ENCODE results near the gene THBS1.
A peak's percentile ranks its signal among the peaks of the same experiment; 100 is the strongest.

Gene THBS1

DNA sequence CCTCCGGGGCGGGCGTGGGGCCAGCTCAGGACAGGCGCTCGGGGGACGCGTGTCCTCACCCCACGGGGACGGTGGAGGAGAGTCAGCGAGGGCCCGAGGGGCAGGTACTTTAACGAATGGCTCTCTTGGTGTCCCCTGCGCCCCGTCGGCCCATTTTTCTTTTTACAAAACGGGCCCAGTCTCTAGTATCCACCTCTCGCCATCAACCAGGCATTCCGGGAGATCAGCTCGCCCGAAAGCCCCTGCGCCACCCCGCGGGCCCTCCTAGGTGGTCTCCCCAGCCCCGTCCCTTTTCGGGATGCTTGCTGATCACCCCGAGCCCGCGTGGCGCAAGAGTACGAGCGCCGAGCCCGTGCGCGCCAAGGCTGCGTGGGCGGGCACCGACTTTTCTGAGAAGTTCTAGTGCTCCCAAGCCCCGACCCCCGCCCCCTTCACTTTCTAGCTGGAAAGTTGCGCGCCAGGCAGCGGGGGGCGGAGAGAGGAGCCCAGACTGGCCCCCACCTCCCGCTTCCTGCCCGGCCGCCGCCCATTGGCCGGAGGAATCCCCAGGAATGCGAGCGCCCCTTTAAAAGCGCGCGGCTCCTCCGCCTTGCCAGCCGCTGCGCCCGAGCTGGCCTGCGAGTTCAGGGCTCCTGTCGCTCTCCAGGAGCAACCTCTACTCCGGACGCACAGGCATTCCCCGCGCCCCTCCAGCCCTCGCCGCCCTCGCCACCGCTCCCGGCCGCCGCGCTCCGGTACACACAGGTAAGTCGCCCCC is at the start of gene THBS1:
Gene THBS1 (plus strand): TSS at position 595 of the 757 bp plus-strand sequence. CDS start 779 bp downstream, outside the sequence.
- peak; percentile 63 to 80 (median 70) for DNase-seq

DNA sequence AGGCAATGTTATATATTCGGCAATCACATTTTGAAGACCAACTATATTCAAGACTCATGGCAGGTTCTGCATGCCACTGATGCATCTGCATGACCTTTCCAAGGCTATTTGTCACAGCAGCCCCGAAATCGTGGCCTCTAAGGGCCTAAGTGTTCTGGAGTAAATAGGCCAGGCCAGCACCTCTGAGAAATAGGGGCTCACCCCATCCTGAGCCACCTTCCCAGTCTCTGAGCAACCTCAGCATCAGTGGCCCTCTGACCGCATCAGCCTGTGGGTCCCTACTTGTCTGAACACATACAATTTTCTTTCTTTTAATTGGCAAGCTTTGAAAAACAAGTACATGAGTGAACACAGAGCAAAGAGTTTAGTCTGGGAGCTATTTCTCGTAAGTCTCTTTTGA is 45.9 kb upstream of the THBS1 start:
- DNase-seq: no peak

DNA sequence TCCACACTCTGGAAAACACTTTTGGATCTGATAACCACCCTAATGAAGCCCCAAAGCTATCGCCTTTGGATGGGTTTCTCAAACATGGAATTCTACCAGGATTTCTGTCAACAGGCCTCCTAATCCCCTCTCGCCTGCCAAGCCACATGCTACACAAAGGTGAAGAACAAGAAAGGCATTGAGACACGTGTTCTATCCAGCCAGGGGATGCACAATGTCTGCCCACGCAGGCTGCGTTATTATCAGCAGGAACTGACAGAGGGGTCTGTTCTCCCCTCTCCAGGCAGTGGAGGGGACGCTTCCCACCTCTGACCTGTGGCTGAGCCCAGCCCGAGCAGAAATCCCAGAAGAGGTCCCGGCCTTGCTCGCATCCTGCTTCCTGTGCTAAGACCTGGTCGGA is 45.4 kb upstream of the THBS1 start:
- DNase-seq: no peak

DNA sequence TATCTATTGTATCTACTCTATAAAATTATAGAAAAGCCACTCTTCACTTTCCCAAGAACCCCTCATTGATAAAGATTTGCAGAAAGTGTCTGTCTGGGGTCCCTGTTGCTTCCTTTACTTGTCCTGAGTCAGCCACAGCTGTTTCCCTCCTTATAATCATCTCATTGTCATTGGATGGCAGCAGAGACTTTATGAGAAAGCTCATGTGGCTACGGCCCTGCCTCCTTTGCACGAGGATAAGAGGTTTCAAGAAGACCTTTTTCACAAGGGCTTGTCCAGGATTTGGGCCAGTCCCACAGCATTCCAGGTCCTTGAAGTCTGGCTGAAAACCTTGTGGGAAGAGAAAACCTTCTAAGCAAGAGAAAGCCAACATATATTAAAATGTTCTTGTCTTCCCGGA is 41.9 kb upstream of the THBS1 start:
- DNase-seq: no peak

DNA sequence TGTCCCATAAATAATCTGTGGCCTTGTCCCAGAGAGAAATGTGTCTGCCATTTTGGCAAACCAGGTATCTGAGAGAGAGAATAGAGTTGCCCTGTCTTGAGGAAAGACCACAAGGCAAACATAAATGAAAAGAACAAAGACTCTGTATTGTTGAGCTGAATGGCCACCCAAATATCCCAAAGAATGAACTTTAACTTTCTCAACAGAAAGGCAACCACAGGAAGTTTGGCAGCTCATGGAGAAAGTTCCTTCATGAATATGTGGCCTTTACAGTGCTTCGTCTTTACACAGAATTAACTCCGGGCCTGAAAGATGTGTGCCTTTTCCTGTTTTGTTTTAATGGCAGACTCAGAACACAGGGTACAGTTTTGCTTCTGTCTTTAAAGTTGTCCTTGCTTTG is 41.4 kb upstream of the THBS1 start:
- no peak for DNase-seq

DNA sequence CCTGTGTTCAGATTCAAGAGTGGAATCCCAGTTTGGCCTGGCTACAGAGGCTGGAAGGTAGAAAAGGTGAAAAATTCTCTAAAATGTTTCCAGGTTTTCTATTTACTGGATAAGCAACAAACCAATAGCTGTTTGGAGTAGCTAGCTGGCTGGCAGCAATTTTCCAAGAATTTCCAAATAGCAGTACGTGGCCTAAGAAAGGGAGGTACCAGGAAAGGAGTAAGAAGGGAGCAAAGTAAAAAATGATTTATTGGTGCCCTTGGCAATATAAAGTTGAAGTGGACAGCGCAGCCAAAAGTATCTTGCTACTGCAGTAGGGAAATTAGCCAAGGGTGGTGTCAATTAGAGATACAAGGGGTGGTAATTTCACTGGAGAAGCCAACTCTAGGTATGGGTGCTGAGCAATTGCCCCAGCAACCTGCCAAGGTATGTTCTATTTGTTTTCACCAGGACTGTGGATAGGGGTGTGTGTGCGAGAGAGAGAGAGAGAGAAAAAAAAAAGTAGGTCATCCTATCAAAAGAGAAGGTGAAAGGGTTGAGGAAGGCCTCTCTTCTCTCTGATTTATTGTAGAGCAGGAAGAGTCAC is 40.8 kb upstream of the THBS1 start:
- DNase-seq: no peak

DNA sequence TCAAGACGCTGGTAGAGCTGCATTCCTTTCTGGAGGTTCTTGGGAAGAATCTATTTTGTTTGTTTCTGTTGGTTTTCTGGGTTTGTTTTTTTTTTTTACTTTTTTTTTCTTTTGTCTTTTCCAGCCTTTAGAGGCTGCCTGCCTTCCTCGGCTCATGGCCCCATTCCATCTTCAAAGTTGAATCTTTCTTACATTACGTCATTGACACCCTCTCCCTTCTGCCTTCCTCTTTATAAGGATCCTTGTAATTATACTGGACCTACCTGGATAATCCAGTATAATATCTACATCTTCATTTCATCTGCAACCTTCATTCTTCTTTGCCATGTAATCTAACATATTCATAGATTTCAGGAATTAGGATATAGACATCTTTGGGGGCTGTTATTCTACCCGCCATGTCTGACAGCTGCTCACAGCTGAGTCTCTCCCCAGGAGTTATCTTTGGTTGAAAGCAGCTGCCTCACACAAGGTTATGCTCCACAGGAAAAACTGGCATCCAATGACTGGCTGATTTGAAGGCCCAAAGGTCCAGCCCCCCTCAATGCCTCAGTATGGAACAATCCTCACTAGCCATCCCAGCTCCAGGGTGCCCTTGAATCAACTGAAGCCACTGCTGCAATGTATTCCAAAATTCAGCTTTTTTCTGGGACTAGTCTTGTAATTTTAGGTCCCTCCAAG is 38.4 kb upstream of the THBS1 start:
- no peak for DNase-seq

DNA sequence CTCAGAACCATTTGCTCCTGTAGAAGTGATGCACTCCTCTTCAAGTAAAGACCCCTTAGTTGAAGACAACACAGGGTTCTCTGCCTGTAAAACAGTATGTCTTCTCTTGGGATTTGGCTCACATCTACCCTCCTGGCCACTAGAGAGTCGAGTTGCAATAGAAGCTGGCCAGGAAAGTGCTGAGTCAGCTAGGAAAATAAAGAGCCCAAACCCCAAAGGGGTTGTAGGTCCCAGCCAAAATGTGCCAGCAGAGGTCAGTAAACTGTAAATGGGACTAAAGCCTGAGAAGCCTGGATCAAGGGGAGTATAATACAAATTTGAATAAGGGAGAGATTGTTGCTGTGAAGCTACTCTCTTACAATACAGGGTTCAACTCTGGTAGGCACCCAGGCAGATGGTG is 37.2 kb upstream of the THBS1 start:
- DNase-seq: no peak

DNA sequence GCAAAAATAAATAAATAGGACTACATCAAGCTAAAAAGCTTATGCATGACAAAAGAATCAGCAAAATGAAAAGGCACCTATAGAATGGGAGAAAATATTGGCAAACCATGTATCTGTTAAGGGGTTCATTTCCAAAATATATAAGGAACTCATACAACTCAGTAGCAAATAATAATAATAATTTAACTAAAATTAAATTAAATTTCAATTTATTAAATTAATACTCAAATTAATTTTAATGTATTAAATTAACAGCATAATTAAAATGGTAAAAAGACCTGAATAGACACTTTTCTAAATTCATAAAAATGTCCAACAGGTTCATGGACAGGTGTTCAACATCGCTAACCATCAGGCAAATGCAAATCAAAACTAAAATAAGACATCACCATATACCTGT is 34.0 kb upstream of the THBS1 start:
- DNase-seq: no peak

DNA sequence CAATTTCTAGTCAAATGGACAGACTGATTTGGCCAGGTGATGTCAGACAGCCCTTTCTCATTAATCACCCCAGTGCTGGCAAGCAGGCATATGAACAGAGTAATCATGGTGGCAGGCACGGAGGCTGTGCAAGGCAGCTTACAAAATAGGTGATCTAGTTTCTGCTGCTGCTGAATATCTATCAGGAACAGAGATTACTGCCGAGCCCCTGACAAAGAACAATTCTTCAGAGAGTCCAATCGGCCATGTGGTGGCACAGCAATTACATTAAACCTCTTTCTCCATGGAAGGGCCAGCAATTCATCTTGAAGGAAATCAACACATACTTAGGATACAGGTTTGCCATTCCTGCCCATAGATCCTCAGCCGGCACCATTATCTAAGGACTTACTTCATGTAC is 32.3 kb upstream of the THBS1 start:
- no peak for DNase-seq

DNA sequence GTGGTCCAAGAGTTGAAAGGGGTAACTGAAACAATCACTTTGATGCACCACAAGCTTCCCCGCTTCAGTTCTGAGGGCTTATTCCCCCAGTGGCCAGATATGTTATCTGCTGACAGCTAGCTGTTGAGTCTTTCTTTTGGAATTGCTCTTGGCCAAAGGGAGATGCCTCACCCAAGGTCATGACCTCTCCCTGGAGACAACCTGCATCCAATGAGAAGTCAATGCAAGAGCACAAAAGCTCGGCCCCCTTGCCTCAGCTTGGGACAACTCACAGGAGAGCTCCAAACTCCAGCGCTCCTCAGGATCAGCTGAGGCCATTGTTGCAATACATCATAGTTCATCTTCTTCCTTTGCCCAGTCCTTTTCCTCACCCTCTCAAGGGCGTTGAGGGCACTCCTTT is 31.0 kb upstream of the THBS1 start:
- no peak for DNase-seq

DNA sequence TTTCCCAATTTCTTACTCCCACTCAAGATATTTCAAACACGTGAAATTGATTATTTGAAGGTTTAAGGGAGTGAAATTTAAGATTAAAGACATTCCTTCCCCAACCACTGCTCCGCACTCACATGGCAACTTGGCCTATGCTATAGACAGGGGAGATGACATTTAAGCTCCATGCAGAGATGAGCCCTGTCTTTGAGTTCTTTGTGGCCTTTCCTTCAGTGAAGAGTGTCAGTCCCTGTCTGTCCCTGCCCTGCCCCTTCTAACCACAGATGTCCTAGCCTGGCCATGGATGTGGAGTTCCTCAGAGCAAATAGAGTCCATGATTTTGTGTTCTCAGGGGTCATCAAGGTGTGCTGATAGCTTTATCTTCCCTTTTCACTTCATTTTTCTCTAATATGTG is 29.4 kb upstream of the THBS1 start:
- no peak for DNase-seq

DNA sequence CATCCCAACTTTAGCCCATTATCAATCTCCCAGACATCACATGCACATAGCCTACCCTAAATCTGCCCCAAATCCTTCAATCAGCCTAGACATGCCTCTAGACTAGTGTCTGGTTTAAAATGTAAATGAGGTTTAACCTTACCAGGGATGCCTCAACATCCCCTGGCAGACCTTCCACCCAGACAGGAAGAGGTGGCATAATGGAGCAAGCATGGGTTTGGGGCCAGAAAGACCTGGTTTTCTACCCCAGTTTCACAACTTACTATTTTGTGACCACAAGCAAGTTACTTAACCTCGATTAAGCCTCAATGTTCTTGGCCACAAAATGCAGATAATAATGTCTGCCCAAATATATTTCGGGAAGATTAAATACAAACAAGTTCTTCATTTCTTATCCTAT is 28.3 kb upstream of the THBS1 start:
- DNase-seq: no peak

DNA sequence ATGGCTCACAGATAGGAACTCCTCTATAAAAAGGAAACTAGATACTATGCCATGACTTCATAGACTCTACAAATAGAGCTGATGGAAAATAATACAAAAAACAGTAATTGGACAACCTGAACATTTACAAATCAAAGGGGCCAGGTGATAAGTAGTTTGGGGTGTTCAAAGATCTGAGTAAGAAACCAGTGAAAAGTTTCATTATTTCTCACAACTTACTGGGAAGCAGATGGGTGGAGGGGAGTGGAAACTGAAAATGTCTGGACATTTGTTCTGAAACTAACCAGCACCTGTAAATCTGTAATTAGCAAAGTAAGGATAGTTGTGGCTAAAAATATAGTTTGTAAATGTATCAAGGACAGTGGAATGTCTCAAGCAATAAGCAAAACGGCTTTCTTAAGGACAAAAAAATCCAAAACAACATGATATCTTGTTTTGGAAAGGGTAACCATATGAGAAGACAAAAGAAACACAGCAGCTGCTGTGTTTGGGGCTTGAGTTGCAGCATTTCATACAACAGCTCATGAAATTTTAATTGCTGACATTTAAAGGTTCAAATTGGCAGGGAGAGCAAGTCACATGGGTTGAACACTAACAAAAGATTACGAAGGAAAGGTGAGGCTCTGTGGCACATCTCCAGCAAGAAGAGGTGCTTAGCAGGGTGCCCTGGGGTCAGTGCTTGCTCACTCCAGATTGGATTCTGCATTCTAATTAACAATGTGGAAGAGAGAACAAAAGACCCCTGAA is 26.8 kb upstream of the THBS1 start:
- no peak for DNase-seq

DNA sequence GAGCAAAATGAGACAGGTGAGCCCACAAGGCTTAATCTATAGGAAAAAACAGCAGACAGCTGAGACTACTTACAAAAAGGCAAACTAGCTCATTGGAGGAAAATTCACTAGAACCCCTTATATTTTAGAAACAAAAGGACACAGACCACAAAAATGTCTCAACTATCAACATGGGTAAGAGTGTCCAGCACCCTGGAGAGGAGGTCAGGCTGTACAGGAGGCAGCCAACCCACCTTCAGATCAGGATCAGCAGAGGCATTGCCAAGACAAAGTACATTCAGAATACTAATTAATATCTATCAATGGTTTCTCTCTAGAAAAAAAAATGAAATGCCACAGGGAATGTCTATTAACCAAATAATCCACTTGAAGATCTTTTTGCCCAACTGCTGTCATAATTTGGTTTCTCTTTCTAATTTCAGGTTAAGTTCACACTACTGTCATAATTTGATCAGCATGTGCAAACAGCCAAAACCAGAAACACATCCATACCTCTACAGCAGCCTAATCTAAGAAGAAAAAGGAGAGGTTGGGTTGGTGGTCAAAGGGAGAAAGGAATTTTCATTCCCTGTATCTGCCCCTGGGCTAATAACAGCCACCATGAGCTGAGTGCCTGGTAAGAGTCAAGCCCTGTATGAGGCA is 26.0 kb upstream of the THBS1 start:
- no peak for DNase-seq

DNA sequence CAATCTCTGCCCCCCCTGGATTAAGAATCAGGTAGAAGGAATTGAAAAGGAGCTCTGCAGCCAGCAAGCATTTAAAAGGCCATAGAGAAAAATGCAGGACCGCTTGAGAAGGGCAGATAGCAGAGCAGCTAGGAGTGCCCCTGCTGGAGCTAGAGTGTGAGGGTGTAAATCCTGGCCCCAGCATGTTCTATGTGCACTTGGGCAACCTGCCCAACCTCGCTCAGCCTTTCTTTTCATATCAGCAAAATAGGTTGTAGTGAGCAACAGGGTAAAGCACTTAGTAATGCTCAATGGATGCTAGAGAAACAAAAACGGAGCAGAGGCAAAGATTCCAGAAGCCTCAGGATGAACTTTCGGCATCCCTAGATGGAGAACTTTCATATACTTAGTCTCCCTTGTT is 25.0 kb upstream of the THBS1 start:
- DNase-seq: no peak

DNA sequence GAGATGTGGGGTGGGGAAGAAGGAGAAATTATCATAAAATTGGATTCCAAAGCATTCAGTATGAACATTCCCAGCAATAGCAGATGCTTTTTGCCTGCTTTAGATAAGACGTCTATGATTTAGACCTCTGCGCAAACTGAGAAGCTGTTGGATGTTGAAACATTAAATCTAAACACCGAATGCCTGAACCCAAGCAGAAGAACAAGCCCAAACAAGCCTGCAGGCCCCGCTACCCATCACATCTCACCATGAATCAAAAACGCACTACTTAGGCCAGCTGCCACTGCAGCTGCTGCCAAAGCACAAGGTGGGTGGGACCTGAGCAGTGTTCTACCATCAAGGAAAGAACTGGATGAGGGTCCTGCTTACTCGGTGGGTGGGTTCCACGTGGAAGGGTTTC is 24.4 kb upstream of the THBS1 start:
- DNase-seq: no peak

DNA sequence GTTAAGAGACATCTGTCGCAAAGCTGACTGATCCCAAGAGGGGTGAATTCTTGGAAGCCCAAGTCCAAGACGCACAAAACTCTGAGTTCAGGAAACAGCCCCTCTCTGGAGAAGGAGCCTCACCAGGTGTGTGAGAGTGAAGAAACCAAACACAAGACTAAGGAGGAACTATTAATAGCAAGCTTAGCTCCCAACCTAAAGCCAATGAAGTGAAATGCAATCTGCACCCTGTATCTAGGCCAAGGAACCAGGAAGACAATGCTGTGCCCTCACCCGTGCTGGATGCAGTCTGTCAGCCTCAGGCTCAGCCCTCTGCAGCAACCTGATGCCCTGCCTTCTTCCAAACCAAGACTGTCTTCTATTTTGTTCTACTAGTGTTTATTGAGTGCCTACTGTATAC is 22.5 kb upstream of the THBS1 start:
- no peak for DNase-seq

DNA sequence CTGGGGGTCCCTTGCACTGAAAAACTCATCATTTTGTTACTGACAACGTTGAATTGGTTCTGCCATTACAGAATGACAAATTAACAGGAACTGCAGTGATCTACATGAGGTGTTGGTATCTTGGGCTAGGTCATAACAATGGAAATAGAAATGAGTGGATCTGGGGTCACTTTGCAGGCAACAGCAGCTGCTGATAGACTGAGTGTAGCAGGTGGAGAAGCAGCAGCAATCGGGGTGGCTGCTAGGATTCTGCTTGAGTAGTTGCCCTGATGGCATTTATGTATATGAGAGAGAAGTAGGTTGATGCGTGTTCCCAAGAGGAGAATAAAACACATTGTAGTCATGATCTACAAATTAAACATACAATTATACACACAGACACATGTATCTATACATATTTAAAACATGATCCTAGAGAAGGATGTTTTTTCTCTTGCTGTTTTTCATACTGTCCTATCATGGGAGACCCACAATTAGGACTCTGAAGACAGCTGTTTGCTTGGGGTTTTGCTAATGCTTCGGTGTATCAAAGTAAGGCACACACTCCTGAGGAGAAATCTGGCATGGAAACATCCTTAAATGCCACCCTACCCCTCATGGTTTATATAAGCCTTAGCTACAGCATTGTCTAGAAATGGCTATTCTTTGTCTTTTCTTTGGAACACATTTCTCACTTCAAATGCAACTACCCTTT is 15.8 kb upstream of the THBS1 start:
- DNase-seq: no peak

DNA sequence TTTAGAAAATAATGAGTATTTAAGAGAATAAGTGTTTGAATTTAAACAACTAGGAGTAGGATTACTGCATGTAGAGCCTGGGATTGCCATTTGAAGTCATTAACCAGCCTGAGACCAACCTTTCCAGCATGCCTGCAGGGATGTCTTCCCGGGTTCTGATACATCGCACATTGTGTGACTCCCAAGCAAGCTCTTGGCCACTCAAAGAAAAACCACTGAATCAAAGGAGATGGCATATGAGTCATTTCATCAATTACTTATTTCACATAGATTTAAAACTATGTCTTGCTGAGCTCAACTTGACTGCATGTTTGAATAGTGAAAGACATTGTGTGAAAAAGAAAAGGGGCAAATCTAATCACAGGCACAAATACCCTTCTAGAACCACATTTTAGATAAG is 15.0 kb upstream of the THBS1 start:
- no peak for DNase-seq

DNA sequence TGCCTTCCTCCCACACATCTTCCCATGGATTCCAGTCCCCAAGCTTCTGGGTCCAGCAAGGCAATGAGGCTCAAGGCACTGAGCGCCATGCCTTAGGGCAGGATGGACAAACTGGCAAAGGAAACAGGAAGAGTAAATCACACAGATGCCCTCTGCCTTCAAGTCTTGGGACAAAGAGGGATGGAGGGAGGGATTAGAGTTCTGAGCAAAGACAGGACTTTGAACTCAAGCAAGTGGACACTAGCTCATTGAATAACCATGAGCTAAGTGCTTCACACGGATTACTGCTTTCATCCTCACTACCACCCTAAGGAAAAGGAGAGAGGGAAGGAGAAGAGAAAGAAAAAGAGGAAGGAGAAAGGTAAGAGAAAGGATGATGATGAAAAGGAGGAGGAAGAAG is 7.6 kb upstream of the THBS1 start:
- DNase-seq: no peak

DNA sequence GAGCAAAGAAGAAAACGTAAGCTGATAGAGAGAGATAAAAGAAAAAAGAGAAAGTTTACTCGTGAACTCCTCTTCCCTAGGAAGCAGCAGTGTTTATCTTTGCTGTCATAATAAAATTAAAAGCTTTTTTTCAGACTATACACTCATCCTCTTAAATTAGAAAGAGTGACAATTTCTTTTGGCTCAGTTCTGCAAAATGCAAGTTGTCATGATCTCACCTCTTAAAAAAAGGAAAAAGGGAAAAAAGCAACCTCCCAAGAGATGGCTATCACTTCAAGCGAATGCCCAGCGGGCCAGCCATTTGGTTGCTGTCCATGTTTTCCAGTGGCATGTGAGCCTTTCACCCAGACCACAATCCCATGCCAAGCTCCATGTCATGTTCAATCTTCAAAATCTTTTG is 7.0 kb upstream of the THBS1 start:
- peak in 2 of 3 donors; percentile 31 to 43 for DNase-seq

DNA sequence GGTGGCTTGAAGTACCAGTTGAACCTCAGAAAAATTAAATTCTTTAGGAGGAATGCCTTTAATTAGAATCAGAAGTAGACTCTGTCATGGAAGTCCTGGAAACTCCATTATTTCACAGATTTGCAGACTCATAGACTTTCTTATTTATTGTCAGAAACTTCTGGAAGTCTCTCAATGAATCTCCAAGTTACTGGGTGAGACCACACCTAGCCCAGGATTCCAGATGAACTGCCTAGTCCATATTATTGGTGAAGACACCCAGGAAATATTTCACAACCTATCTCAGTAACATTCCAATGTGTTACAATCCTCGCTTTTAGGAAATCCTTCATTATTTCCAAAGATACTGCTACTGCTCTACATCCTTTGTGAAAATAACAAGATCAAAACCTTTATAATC is 6.5 kb upstream of the THBS1 start:
- peak; percentile 21 to 60 (median 46) for DNase-seq
